Activated B cell treated with CpG ODN at 0.5 μM for 24 hours (primary cell): Measurements from ENCODE around the gene ZNF750. TPM values are rescaled to one million over a fixed set of nuclear protein-coding genes. Genes with fewer than 3 reads are reported as not detected.

Experiments
- ATAC-seq: fragments of 200-7000 bp; cut with Tn5 transposase; one replicate; pipeline ENCODE4 v1.10.0; 2021; ENCODE audit warnings: low read depth, mild to moderate bottlenecking, moderate library complexity
- CTCF ChIA-PET: fragments of 350-600 bp; sonication (Branson Sonifier 250); formaldehyde crosslinking; loops from one replicate; lab custom pipeline; 2021; ENCODE audit warnings: antibody characterized with exemption; lab: Charles Lee
- POLR2A ChIA-PET: fragments of 350-600 bp; sonication (Branson Sonifier 250); formaldehyde crosslinking; loops from one replicate; lab custom pipeline; 2021; ENCODE audit warnings: antibody characterized with exemption; lab: Charles Lee
- DNase-seq: peaks from one replicate; pipeline ENCODE4 v3.0.0; 2022
- H3K27ac Mint-ChIP-seq: one replicate; pipeline ENCODE4 v1.8.0; 2020; ENCODE audit warnings: mixed read lengths
- H3K27me3 Mint-ChIP-seq: one replicate; pipeline ENCODE4 v1.8.0; 2021; ENCODE audit warnings: mixed read lengths
- H3K36me3 Mint-ChIP-seq: one replicate; pipeline ENCODE4 v1.8.0; 2021; ENCODE audit warnings: low read depth, mixed read lengths
- H3K4me1 Mint-ChIP-seq: one replicate; pipeline ENCODE4 v1.8.0; 2021; ENCODE audit warnings: mixed read lengths
- H3K4me3 Mint-ChIP-seq: one replicate; pipeline ENCODE4 v1.8.0; 2020; ENCODE audit warnings: mild to moderate bottlenecking, mixed read lengths
- H3K9me3 Mint-ChIP-seq: one replicate; pipeline ENCODE4 v1.8.0; 2020; ENCODE audit warnings: mixed read lengths
- intact Hi-C: fragments of 100-400 bp; cut with micrococcal nuclease; formaldehyde crosslinking; loops from one replicate; pipeline ENCODE4 v1.15.1; 2024
- total RNA-seq: library from RNA; stranded (reverse); gene quantifications from 2 replicates; pipeline ENCODE4 v1.2.3, GENCODE V29; 2022
- TF ChIP-seq, protein P1 (sequence below): fragments of 200-600 bp; IDR thresholded peaks from one replicate; pipeline ENCODE4 v1.8.0; 2022; ENCODE audit warnings: antibody characterized with exemption, mild to moderate bottlenecking

Gene ZNF750
- total RNA-seq, 1 donor from 2014 or later = not detected

- Mint-ChIP-seq H3K4me1 (no peaks in the 10 kb centered on the region), H3K9me3 (no peaks in the 10 kb centered on the region), H3K27ac (no peak overlapping the region), H3K27me3 (no peaks in the 10 kb centered on the region), H3K36me3 (peaks cover 2% of the 10 kb centered on the region), H3K4me3 (no peak overlapping the region)
- DNase-seq (no peak), ATAC-seq (no peak)
- POLR2A ChIA-PET = no interaction called here
- TF ChIP-seq, protein P1, sequence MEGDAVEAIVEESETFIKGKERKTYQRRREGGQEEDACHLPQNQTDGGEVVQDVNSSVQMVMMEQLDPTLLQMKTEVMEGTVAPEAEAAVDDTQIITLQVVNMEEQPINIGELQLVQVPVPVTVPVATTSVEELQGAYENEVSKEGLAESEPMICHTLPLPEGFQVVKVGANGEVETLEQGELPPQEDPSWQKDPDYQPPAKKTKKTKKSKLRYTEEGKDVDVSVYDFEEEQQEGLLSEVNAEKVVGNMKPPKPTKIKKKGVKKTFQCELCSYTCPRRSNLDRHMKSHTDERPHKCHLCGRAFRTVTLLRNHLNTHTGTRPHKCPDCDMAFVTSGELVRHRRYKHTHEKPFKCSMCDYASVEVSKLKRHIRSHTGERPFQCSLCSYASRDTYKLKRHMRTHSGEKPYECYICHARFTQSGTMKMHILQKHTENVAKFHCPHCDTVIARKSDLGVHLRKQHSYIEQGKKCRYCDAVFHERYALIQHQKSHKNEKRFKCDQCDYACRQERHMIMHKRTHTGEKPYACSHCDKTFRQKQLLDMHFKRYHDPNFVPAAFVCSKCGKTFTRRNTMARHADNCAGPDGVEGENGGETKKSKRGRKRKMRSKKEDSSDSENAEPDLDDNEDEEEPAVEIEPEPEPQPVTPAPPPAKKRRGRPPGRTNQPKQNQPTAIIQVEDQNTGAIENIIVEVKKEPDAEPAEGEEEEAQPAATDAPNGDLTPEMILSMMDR = no peak
- intact Hi-C loops = no loop called here
- CTCF ChIA-PET = no interaction called here
Observed at GRCh38 chr17:82841921-82842596, 2.2 kb upstream of the ZNF750 start.

DNA sequence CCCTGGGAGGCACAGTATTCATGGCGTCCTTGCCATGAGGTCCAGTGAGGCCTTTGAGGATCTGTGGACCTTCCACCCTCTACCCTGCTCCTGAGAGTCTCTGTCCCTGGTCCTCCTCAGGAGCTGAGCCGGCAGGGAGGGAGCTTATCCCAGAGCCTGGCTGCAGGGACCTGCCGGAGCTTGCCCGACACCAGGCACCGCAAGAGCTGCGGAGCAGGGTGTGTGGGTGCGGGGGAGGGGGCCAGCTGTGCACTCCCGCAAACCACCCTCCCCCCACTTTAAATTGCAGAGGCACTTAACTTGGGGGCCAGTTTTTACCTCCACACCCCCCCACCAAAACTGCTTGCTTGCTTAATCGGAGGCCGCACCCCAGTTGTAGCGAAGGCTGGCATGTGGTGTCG, 609 bp upstream of the ZNF750 start:
- ATAC-seq (no peak), DNase-seq (no peak)
- no peaks in the 10 kb centered on the region for H3K27me3 Mint-ChIP-seq
- no peak overlapping the region for H3K4me3 Mint-ChIP-seq
- ChIA-PET CTCF (no interaction called here), POLR2A (no interaction called here)
- intact Hi-C loops = no loop called here
- no peak overlapping the region for H3K27ac Mint-ChIP-seq
- peaks cover 5% of the 10 kb centered on the region for H3K36me3 Mint-ChIP-seq
- no peaks in the 10 kb centered on the region for H3K4me1 Mint-ChIP-seq
- TF ChIP-seq, protein P1 = no peak
- no peaks in the 10 kb centered on the region for H3K9me3 Mint-ChIP-seq

GRCh38 chr17:82838386-82839063, 1.3 kb downstream of the ZNF750 start:
- CTCF ChIA-PET = no interaction called here
- Mint-ChIP-seq H3K36me3 (peaks cover 7% of the 10 kb centered on the region), H3K9me3 (no peaks in the 10 kb centered on the region), H3K27ac (no peak overlapping the region), H3K4me1 (no peaks in the 10 kb centered on the region), H3K27me3 (no peaks in the 10 kb centered on the region), H3K4me3 (no peak overlapping the region)
- TF ChIP-seq, protein P1 = no peak
- POLR2A ChIA-PET = no interaction called here
- no peak for DNase-seq
- intact Hi-C loops = loop anchor here (1.0 kb wide), 1 partner anchor 19 kb away; no protein-coding TSS in a partner anchor
- ATAC-seq = no peak

DNA sequence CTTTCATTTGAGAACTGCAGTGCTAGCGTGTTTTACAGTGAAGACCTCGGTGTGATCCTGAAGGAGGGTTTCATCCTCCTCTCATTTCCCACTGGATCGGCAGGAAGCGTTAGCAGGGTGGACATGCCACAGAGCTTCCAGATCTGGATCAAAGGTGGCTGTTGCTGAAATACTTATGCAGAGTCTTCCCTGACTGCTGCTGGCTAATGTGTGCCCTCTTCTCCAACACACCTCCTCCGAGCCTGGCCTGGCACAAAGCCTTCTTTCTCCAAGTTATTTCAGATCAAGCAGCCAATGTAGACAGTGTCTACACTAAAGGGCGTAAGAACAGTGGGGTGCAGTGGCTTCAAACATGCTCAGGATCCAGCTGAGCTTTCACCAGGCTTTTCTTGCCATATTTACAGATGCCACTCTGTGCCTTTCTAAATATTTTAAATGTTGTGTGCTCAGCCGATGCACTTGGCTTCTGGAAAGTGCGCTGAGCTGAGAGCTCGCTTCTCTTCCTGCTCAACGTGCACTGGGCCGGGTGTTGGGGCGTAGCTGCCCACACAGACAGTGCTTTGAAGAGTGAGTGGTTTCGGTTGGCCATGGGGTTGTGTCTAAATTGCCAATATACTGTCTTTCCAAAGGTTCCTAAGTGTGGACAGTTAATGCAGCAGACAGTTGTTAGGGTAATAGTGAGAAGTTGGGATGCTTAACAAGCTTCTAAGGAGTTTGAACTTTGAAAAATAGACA, 2.1 kb downstream of the ZNF750 start:
- H3K27ac Mint-ChIP-seq = no peak overlapping the region
- no peaks in the 10 kb centered on the region for H3K9me3 Mint-ChIP-seq
- H3K36me3 Mint-ChIP-seq = peaks cover 12% of the 10 kb centered on the region
- intact Hi-C loops = loop anchor here (1.0 kb wide), 1 partner anchor 18 kb away; no protein-coding TSS in a partner anchor
- TF ChIP-seq, protein P1 = no peak
- ChIA-PET POLR2A (no interaction called here), CTCF (no interaction called here)
- no peak overlapping the region for H3K4me3 Mint-ChIP-seq
- ATAC-seq (no peak), DNase-seq (no peak)
- no peaks in the 10 kb centered on the region for H3K27me3 Mint-ChIP-seq
- H3K4me1 Mint-ChIP-seq = no peaks in the 10 kb centered on the region

DNA sequence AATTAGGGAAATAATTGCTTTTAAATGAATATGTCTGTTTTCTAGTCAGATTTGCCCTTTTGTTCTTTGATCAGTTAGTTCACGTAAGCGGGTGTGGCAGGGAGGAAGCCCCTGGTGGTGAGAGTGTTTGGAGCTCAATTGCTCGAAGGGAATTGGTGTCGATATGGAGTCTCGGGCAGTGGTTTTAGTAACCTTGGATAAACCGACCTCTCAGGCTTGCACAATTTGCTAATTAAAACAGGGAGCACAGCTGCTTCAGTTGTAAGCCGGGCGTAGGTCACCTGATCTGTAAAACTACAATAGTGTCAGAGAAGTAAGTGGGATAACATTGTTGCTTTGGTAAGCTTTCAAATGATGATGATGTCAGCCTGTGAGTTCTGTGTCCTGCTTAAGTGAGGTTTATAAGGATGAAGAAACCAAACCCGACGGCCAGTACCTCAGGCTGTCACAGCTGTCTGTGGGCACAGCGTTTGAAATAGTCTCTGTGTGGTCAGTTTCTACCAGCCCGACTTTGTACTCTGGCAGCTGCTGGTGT, 2.9 kb downstream of the ZNF750 start:
- intact Hi-C loops = no loop called here
- no peak for DNase-seq
- ChIA-PET POLR2A (no interaction called here), CTCF (no interaction called here)
- H3K4me1 Mint-ChIP-seq = no peaks in the 10 kb centered on the region
- H3K9me3 Mint-ChIP-seq = no peaks in the 10 kb centered on the region
- H3K4me3 Mint-ChIP-seq = no peak overlapping the region
- ATAC-seq = no peak
- no peaks in the 10 kb centered on the region for H3K27me3 Mint-ChIP-seq
- TF ChIP-seq, protein P1 = no peak
- H3K36me3 Mint-ChIP-seq = peaks cover 18% of the 10 kb centered on the region
- H3K27ac Mint-ChIP-seq = no peak overlapping the region
